Neutrophil (primary cell): Measurements from ENCODE around the gene TENT4A.

Source experiments
- H3K27ac ChIP-seq: fragments of 200-600 bp; sonication (generic); 2 replicates; pipeline ENCODE4 v1.5.1; 2016; ENCODE audit warnings: mild to moderate bottlenecking, moderate library complexity
- H3K27me3 ChIP-seq: fragments of 200-600 bp; sonication (generic); 2 replicates; pipeline ENCODE4 v1.6.0; 2016; ENCODE audit warnings: mild to moderate bottlenecking
- H3K36me3 ChIP-seq: fragments of 200-600 bp; sonication (generic); 2 replicates; pipeline ENCODE4 v1.5.1; 2017
- H3K4me1 ChIP-seq, 2 experiments: fragments of 200-600 bp in 1 of 2; sonication (generic) in 1 of 2; 1 replicate in 1 of 2; 2 replicates in 1 of 2; pipeline versions ENCODE4 v1.5.1 to v1.6.1; 2013 to 2016; ENCODE audit warnings: low read depth in 1 of 2, low read length in 1 of 2, mild to moderate bottlenecking in 1 of 2, moderate library complexity in 1 of 2; ENCODE audit not compliant: control insufficient read depth in 1 of 2, insufficient read depth in 1 of 2
- H3K4me3 ChIP-seq, 2 experiments: fragments of 200-600 bp in 1 of 2; sonication (generic) in 1 of 2; 1 replicate in 1 of 2; 2 replicates in 1 of 2; pipeline ENCODE4 v1.5.1; 2013 to 2016; ENCODE audit warnings: low read depth in 1 of 2, low read length in 1 of 2, mild to moderate bottlenecking in 1 of 2, moderate library complexity in 1 of 2
- H3K9me3 ChIP-seq: fragments of 200-600 bp; sonication (generic); 2 replicates; pipeline ENCODE4 v1.5.1; 2016
- TF ChIP-seq, protein P1 (sequence below): fragments of 200-600 bp; sonication (generic); IDR thresholded peaks from 2 replicates; pipeline ENCODE4 v1.5.1; 2016; ENCODE audit warnings: antibody characterized with exemption

Gene TENT4A

DNA sequence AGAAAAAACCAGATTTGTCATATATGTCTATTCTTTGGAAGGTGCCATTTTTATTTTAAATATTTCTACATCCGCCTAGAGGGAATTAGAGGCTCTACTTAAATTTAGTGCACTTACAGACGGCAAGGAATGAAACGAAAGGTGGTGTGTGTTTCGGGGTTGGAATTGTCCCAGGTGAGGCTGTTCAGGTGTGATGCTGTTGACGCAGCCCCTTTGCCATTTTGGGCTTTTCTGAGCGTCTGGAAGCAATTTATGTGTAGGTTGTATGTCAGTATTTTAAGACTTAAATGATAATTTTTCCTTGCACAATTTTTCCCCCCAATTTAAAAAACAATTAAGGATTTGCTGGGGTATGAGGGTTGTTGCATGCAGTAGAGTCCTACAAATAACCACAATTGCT, 2.0 kb downstream of the TENT4A start:
- H3K4me1 ChIP-seq, result peaks cover 37 to 43% of the 10 kb centered on the region in 2 experiments
- H3K4me3 ChIP-seq, result peak overlapping the region in 1 of 2 experiments; percentile 56
- no peaks in the 10 kb centered on the region for H3K36me3 ChIP-seq
- H3K9me3 ChIP-seq, result no peaks in the 10 kb centered on the region
- TF ChIP-seq, protein P1, sequence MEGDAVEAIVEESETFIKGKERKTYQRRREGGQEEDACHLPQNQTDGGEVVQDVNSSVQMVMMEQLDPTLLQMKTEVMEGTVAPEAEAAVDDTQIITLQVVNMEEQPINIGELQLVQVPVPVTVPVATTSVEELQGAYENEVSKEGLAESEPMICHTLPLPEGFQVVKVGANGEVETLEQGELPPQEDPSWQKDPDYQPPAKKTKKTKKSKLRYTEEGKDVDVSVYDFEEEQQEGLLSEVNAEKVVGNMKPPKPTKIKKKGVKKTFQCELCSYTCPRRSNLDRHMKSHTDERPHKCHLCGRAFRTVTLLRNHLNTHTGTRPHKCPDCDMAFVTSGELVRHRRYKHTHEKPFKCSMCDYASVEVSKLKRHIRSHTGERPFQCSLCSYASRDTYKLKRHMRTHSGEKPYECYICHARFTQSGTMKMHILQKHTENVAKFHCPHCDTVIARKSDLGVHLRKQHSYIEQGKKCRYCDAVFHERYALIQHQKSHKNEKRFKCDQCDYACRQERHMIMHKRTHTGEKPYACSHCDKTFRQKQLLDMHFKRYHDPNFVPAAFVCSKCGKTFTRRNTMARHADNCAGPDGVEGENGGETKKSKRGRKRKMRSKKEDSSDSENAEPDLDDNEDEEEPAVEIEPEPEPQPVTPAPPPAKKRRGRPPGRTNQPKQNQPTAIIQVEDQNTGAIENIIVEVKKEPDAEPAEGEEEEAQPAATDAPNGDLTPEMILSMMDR, result no peak
- peaks cover 22% of the 10 kb centered on the region for H3K27me3 ChIP-seq
- no peak overlapping the region for H3K27ac ChIP-seq

DNA sequence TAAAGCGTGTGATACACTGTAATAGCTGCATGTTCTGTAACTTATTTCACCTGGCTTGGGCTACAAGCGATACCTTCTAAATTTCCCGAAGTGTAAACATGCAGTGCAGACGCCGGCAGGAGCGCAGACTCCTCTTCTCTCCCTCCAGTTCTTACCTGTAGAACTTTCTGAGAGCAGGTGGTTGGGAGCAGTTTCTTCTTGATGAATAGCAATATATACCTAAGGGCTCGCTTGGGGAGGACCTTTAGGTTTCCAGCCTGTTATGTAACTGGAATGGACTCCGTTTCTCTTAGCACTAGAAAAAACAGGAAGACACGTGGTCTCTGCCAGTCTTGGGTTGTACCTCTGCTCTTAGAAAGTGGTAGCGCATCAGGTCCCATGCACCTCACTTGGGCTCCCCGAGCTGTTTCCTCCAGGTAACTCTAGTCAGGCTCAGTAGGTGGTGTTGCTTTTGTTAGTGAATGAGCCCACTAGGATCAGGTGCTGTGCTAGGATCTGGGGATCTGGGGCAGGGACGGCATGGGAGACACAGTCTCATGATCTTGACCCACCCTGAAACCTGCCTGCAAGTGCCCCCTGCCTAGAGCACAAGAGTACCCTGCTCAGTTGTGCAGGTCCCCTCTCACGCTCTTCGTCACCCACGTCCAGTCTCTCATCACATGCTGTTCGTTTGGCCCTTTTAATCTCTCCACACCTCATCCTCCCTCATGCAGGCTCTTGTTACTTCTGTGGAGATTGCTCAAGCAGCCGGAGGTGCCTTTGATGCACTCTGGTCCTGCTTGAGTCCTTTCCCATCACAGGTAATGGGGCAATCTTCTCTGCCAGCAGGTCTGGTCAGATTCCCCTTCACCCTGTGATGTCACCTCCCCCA, 2.8 kb downstream of the TENT4A start:
- peaks cover 37 to 45% of the 10 kb centered on the region in 2 experiments for H3K4me1 ChIP-seq
- H3K36me3 ChIP-seq, result no peaks in the 10 kb centered on the region
- peak overlapping the region in 1 of 2 experiments; percentile 19 for H3K4me3 ChIP-seq
- H3K9me3 ChIP-seq, result no peaks in the 10 kb centered on the region
- H3K27ac ChIP-seq, result no peak overlapping the region
- TF ChIP-seq, protein P1, result no peak
- H3K27me3 ChIP-seq, result peaks cover 15% of the 10 kb centered on the region

DNA sequence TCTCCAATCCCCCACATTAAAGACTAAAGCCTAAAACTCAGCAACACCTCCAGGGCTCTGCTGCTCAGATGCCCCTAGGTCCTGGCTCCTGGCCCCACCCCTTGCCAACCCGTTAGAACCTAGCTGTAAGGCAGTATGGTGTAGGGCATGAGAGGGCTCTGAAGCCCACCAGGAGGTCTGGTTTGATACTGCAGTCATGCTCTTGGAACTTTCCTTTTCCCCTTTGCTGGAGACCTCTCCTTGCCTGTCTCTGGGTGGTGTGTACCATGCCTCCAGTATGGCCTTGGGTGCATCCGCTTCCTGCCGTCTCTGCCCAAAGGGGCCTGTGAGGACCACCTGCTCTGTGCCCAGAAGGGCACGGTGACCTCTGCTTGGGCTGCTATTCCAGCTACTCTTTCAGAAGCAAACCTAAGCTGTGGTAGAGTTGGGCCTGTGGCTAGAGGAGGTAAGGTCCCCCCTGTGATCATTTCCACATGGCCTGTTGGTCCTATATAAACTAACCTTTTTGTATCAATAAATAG, 3.5 kb downstream of the TENT4A start:
- H3K4me3 ChIP-seq, result no peak overlapping the region
- no peaks in the 10 kb centered on the region for H3K9me3 ChIP-seq
- peaks cover 8% of the 10 kb centered on the region for H3K27me3 ChIP-seq
- H3K36me3 ChIP-seq, result no peaks in the 10 kb centered on the region
- no peak overlapping the region for H3K27ac ChIP-seq
- peaks cover 36 to 43% of the 10 kb centered on the region in 2 experiments for H3K4me1 ChIP-seq
- TF ChIP-seq, protein P1, result no peak

DNA sequence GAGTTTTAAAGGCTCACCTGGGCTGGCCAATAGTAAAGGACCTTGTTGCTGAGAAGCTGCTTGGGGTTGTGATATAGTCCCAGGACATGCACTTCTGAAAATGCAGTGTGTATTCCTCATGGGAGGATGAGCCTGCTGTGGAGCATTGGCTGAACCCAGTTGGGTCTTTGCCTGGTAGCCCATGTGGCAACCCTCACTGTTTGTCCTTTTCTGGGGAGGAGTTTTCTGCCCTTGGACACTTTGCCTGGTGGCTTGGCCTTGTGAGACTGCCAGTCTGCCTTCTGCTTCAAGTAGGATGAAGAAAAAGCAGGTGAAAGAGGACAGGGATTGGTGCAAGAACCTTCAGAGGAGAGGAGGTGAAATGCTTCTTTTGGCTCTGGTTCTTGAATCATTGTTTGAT, 4.0 kb downstream of the TENT4A start:
- Histone ChIP-seq H3K27ac (no peak overlapping the region), H3K36me3 (no peaks in the 10 kb centered on the region), H3K27me3 (peaks cover 2% of the 10 kb centered on the region), H3K4me1 (peaks cover 31 to 43% of the 10 kb centered on the region in 2 experiments), H3K9me3 (no peaks in the 10 kb centered on the region), H3K4me3 (no peak overlapping the region)
- TF ChIP-seq, protein P1, result no peak

DNA sequence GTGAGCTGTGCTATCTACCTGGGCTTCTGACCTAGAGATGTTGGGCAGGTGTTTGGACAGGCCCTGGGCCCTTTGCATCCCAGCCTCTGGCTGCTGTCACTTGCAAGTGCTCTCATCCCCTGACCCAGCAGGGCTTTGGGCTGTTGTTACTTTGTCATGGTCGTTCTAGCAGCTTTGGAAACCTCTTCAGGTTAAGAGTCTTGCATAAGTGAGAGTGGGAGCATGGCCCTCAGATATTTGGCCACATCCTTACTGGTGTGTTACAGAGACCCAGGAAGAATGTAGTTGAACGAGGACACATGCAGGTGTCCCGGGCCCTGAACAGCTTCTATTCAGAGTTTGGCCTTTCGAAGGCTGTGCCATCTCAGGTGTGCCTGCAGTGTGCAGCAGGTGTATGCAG, 4.5 kb downstream of the TENT4A start:
- Histone ChIP-seq H3K36me3 (no peaks in the 10 kb centered on the region), H3K4me3 (no peak overlapping the region), H3K27me3 (no peaks in the 10 kb centered on the region), H3K9me3 (no peaks in the 10 kb centered on the region), H3K4me1 (peaks cover 29 to 43% of the 10 kb centered on the region in 2 experiments), H3K27ac (no peak overlapping the region)
- TF ChIP-seq, protein P1, result no peak
